ENCODE measurements around the gene NFE2L3.

GRCh38 chr7:26144184-26145080 lies 7.6 kb upstream of the NFE2L3 start:
- no peak for TF ChIP-seq CTCF (IDR thresholded peaks at IDR 0.05)
- no peak for TF ChIP-seq POLR2A (IDR thresholded peaks at IDR 0.05)
